Stimulated activated CD4-positive, alpha-beta T cell treated with anti-CD3 and anti-CD28 coated beads, Interleukin-1b, Interleukin-23, amount 100 ng/mL, for 48 hours (primary cell): ENCODE results near the gene NMNAT1.
"Not testable (repeated sequence)": the region's sequence is repeated elsewhere in the genome, so short reads cannot be mapped to it uniquely, and the experiment has no call there.

ENCODE experiments used
- DNase-seq: peaks from one replicate; pipeline ENCODE4 v3.0.0-alpha.2; 2020

Gene NMNAT1

GRCh38 chr1:9942939-9943788 is at the start of gene NMNAT1, which contains the start of gene LZIC:
TSS of gene NMNAT1 (plus strand) at chr1:9943475. CDS start at chr1:9972074, 28,599 bp downstream.
TSS of gene LZIC (minus strand) at chr1:9943391. CDS start at chr1:9936619, 6,772 bp downstream.
- DNase-seq: peak; percentile 95

GRCh38 chr1:9894115-9894514 is 49.2 kb upstream of the NMNAT1 start:
- DNase-seq: no peak

- no peak for DNase-seq
These were observed 42.9 kb upstream of the NMNAT1 start for GRCh38 chr1:9900142-9901043.

DNA sequence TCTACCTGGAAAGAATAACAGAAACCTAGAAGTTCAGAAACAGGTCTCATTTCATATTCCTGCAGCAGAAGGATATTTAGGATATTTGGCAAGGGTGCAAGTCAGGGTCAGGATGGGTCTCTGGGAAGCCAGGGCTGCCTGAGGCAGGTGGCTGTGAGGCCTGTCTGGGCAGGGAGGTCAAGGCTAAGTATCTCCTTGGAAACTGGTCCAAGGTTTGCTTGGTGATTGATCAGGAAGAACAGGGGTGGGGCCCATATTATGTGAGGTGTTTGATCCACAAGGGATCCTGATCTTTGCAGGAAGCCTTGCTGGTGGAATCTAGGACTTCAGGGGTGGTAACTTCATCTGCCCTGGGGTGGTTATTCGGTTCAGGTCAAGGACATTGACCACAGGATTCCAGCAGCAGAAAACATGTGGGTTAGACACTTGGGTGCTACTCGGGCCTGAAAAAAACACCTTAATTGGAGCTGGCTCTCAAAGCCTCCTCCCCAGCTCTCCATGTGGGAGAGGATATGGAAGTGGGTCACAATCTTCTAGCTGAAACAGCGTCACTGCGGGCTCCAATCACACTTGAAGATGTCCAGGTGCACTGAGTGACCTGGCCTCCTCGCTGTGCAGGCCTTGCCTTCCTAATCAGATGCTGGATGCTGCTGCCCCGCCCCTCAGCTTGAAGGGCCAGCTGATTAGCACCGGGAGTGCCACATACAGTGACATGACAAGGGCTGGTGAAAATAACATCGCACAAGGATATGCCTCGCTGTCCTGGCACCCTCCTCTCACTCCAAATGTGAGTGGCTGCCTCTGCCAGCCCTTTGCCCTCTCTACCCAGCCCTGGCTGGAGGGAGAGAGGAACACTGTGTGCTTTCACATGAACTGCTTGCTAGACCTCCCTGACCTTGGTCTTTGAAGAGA is 41.9 kb upstream of the NMNAT1 start:
- no peak for DNase-seq

GRCh38 chr1:9902060-9902452 is 41.2 kb upstream of the NMNAT1 start:
- DNase-seq: no peak

DNA sequence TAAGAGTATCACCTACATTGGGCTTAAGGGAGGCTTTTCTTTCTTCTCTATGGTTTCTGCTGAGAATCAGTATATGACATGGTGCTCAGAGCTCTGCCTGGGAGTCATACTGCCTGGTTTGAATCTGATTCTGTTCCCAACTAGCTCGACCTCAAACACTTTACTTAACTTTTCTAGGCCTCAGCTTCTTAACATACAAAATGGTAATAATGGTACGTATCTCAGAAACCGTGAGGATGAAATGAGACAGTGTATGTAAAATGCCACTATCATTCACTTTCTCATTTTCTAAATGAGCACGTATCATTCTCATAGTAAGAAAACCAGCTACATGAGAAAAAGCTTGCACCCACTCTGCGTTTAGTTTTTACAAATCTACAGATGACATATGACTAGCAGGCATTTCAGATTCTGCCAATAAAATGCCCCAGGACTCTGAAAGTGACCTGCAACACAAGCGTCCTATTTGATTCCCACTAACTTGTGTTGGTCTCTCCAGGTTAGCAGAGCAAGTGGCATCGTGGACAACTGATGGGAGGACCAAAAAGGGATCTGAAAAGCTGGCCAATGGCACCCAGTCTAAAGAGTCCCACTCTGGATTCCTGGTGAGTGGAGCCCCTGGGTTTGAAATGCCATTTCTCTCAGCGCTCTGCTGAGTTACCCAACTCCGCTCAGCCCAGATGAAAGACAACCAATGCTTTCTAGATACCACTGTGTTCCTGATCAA is 39.3 kb upstream of the NMNAT1 start:
- DNase-seq: peak; percentile 49

DNA sequence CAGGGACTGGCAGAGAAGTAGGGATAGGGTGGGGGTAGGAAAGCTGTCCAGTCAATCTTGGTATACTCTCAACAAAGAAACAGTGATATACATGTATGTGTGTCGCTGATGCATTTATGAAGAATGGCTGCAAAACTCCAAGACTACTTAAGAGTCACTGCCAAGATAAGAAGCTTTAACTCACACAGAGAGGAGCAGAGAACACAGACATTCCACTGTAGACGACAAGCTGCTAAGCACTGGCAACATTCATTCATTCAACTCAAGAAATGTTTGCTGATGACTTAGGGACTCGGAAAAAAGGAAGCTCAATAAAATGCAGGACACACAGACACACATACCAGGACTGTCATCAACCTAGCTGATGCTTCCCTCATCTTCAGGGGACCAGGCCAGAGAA is 38.7 kb upstream of the NMNAT1 start:
- DNase-seq: no peak

DNA sequence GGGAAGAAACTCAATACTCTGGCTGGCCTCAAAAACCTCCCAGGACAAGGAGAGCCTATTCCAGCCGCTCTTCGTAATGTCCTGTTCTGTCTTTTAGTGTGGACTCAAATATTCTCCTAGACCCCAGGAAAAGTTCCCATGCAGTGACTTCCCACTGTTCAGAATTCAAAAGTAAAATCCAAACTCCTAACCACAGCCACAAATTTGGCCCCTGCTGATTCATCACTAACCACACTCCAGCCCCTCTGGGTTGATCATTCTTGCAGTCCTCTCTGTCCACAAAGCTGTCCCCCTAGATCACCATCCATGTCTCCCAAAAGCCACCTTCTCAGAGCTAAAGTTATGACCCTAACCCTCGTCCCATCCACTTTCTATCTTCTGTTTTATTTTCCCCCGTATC is 38.3 kb upstream of the NMNAT1 start:
- DNase-seq: no peak

DNA sequence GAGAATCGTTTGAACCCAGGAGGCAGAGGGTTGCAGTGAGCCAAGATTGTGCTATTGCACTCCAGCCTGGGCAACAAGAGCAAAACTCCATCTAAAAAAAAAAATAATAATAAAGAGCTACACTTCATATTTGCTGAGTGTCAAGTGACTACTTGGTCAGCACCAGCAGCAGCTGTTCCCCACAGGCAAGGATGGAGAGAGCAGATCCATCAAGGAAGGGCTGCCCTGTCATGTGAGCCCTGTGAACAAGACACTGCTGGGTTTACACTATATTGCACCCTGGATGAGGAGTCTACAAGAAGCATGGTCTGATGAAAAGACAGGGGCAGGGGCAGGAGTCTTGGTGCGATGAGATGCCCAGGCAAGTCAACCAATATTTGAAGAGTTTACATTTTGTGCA is 36.8 kb upstream of the NMNAT1 start:
- DNase-seq: no peak

DNA sequence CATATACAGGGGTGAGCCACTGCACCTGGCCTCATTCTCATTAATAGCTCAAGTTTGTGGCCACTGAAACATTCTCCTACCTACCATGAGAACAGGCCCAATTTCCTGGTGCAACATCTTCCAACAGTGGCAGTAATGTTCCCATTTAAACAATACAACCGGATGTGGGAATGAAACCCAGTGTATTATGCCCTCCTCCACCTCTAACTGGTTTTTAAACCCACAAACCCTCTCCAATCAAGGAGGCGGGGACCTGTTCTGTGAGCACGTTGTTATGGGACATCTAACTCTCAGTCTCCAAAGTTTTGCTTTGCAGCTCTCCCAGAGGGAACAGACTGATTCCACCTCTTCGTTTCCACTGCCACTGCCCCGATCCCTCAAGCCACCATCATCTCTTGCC is 35.8 kb upstream of the NMNAT1 start:
- no peak for DNase-seq

DNA sequence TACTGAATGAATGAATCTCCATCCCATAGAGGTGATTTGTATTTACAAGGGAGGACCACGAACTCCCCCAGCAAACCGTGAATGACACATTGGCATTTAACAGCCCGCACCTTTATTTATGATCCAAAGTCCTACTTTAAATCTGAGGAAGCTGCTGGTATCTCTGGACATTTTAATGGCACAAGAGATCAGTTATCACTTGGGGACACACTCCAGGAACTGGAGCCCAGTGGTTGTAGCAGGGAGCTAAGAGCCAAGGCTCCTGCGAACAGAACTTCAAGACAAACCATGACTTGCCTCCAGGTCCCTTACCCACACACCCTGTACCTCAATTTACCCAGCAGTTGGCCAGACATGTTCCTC is 34.4 kb upstream of the NMNAT1 start:
- DNase-seq: no peak

- peak; percentile 54 for DNase-seq
These were observed 33.8 kb upstream of the NMNAT1 start for GRCh38 chr1:9909234-9910046.

- DNase-seq: no peak
These were observed 33.2 kb upstream of the NMNAT1 start, which contains the start of gene CTNNBIP1 for GRCh38 chr1:9910076-9910422. TSS of gene CTNNBIP1 (minus strand) at chr1:9910269. CDS start at chr1:9872064, 38,205 bp downstream.

DNA sequence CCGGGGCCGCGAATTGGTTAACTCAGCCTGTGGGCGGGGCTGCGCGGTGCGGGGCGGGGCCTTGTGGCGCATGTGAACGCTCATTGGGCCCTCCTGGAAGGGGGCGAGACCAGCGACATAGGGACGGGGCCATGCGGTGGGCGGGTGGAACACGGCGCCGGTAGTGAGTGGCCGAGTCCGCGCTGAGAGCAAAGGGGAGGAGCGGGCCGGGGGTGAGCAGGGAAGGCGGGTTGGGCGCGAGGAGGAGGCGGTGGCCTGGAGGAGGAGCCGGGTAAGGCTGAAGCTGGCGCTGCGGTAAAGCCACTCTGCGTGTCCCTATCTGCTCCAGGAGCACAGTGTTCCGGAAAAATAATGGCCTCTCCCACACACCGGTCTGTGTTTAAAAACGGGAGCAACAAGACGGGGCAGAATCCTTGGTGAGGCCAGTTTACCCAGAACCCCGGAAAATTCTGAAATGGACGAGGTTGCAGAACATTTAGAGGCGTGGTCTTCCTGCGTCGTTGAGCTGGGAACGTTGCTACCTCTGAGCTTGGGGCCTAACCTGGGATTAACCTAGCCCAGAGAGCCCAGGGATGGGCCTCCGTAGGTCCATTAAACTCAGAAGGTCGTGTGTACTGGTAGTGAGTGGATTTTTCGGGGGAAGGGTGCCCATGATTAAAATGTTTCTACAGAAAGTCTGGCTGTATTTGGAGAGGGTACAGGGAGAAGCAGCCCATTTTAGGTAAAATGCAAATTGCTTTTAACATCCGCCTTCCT is 32.7 kb upstream of the NMNAT1 start:
- DNase-seq: peak; percentile 100

GRCh38 chr1:9912264-9912936 is 30.9 kb upstream of the NMNAT1 start:
- no peak for DNase-seq

DNA sequence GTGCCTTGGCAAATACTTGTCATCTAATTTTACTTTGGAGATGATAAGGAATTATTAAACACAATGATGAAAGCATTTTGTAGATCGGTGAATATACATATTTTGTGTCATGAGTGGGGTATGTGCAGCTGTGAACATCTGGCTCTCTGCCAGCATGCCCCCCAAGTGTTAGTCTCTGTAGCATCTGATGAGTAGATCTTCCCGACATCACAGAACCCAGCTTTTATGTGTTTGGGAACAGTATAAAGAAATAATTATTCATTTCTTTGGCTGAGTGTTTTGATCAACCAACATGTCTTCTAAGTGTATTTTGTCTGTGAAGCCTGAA is 28.7 kb upstream of the NMNAT1 start:
- DNase-seq: no peak

- no peak for DNase-seq
These were observed 26.8 kb upstream of the NMNAT1 start for GRCh38 chr1:9916452-9916851.

GRCh38 chr1:9917495-9917894 is 25.8 kb upstream of the NMNAT1 start:
- not testable (repeated sequence) for DNase-seq

GRCh38 chr1:9917901-9918300 is 25.4 kb upstream of the NMNAT1 start:
- no peak for DNase-seq

GRCh38 chr1:9920606-9921005 is 22.7 kb upstream of the NMNAT1 start:
- no peak for DNase-seq
